Activated naive CD4-positive, alpha-beta T cell treated with anti-CD3 and anti-CD28 coated beads, Interleukin-2, amount 10 ng/mL, durations not matched to agents 7 days and 5 days (primary cell): ENCODE results near the gene BICD1.
"Not testable (repeated sequence)": the region's sequence is repeated elsewhere in the genome, so short reads cannot be mapped to it uniquely, and the experiment has no call there.

Experiments
- CTCF ChIA-PET: fragments of 350-600 bp; sonication (Branson Sonifier 250); formaldehyde crosslinking; loops from one replicate; lab custom pipeline; 2021; ENCODE audit warnings: antibody characterized with exemption; lab: Charles Lee
- DNase-seq: peaks from one replicate; pipeline ENCODE4 v3.0.0-alpha.2; 2020
- H3K27ac Mint-ChIP-seq: one replicate; pipeline ENCODE4 v1.8.0; 2021; ENCODE audit warnings: mild to moderate bottlenecking, moderate library complexity, mixed read lengths
- H3K27me3 Mint-ChIP-seq: one replicate; pipeline ENCODE4 v1.8.0; 2021; ENCODE audit warnings: mild to moderate bottlenecking, mixed read lengths
- H3K36me3 Mint-ChIP-seq: one replicate; pipeline ENCODE4 v1.8.0; 2021; ENCODE audit warnings: mixed read lengths
- H3K4me1 Mint-ChIP-seq: one replicate; pipeline ENCODE4 v1.8.0; 2021; ENCODE audit warnings: mixed read lengths
- H3K4me3 Mint-ChIP-seq: one replicate; pipeline ENCODE4 v1.8.0; 2021; ENCODE audit warnings: mild to moderate bottlenecking, moderate library complexity, mixed read lengths
- H3K9me3 Mint-ChIP-seq: one replicate; pipeline ENCODE4 v1.8.0; 2021; ENCODE audit warnings: mixed read lengths

BICD1 gene

GRCh38 chr12:32265456-32265855, 158.8 kb downstream of the BICD1 start:
- H3K27ac Mint-ChIP-seq = no peak overlapping the region
- H3K9me3 Mint-ChIP-seq = no peaks in the 10 kb centered on the region
- no peaks in the 10 kb centered on the region for H3K36me3 Mint-ChIP-seq
- no peak for DNase-seq
- H3K27me3 Mint-ChIP-seq = no peaks in the 10 kb centered on the region
- CTCF ChIA-PET = no interaction called here
- H3K4me1 Mint-ChIP-seq = peaks cover 9% of the 10 kb centered on the region
- no peak overlapping the region for H3K4me3 Mint-ChIP-seq

GRCh38 chr12:32265951-32266350, 159.3 kb downstream of the BICD1 start:
- Mint-ChIP-seq H3K4me3 (no peak overlapping the region), H3K27ac (no peak overlapping the region), H3K4me1 (peaks cover 9% of the 10 kb centered on the region), H3K9me3 (no peaks in the 10 kb centered on the region), H3K27me3 (no peaks in the 10 kb centered on the region), H3K36me3 (no peaks in the 10 kb centered on the region)
- CTCF ChIA-PET = no interaction called here
- no peak for DNase-seq

- Mint-ChIP-seq H3K4me1 (peaks cover 3% of the 10 kb centered on the region), H3K27me3 (no peaks in the 10 kb centered on the region), H3K36me3 (no peaks in the 10 kb centered on the region), H3K9me3 (no peaks in the 10 kb centered on the region), H3K4me3 (no peak overlapping the region), H3K27ac (no peak overlapping the region)
- CTCF ChIA-PET = no interaction called here
- DNase-seq = no peak
These were observed 160.1 kb downstream of the BICD1 start for GRCh38 chr12:32266756-32267155.

GRCh38 chr12:32270818-32271710, 164.4 kb downstream of the BICD1 start:
- H3K27me3 Mint-ChIP-seq = no peaks in the 10 kb centered on the region
- no peaks in the 10 kb centered on the region for H3K9me3 Mint-ChIP-seq
- H3K27ac Mint-ChIP-seq = no peak overlapping the region
- no peak overlapping the region for H3K4me3 Mint-ChIP-seq
- no peaks in the 10 kb centered on the region for H3K36me3 Mint-ChIP-seq
- CTCF ChIA-PET = no interaction called here
- peaks cover 21% of the 10 kb centered on the region for H3K4me1 Mint-ChIP-seq
- DNase-seq = no peak

GRCh38 chr12:32272465-32272864, 165.8 kb downstream of the BICD1 start:
- Mint-ChIP-seq H3K36me3 (no peaks in the 10 kb centered on the region), H3K4me3 (no peak overlapping the region), H3K27ac (peak overlapping the region; percentile 89), H3K27me3 (no peaks in the 10 kb centered on the region), H3K9me3 (no peaks in the 10 kb centered on the region), H3K4me1 (peaks cover 21% of the 10 kb centered on the region)
- CTCF ChIA-PET = no interaction called here
- no peak for DNase-seq

GRCh38 chr12:32273063-32273522, 166.4 kb downstream of the BICD1 start:
- H3K9me3 Mint-ChIP-seq = no peaks in the 10 kb centered on the region
- no peak for DNase-seq
- CTCF ChIA-PET = no interaction called here
- no peak overlapping the region for H3K4me3 Mint-ChIP-seq
- no peaks in the 10 kb centered on the region for H3K36me3 Mint-ChIP-seq
- no peaks in the 10 kb centered on the region for H3K27me3 Mint-ChIP-seq
- peaks cover 21% of the 10 kb centered on the region for H3K4me1 Mint-ChIP-seq
- peak overlapping the region; percentile 89 for H3K27ac Mint-ChIP-seq

GRCh38 chr12:32273712-32274111, 167.1 kb downstream of the BICD1 start:
- H3K27me3 Mint-ChIP-seq = no peaks in the 10 kb centered on the region
- no peaks in the 10 kb centered on the region for H3K9me3 Mint-ChIP-seq
- peak overlapping the region; percentile 17 for H3K4me3 Mint-ChIP-seq
- H3K4me1 Mint-ChIP-seq = peaks cover 21% of the 10 kb centered on the region
- DNase-seq = peak; percentile 65
- CTCF ChIA-PET = no interaction called here
- H3K27ac Mint-ChIP-seq = peak overlapping the region; percentile 89
- H3K36me3 Mint-ChIP-seq = no peaks in the 10 kb centered on the region

GRCh38 chr12:32274665-32275064, 168.0 kb downstream of the BICD1 start:
- H3K36me3 Mint-ChIP-seq = no peaks in the 10 kb centered on the region
- H3K4me3 Mint-ChIP-seq = no peak overlapping the region
- H3K27me3 Mint-ChIP-seq = no peaks in the 10 kb centered on the region
- DNase-seq = no peak
- peaks cover 21% of the 10 kb centered on the region for H3K4me1 Mint-ChIP-seq
- H3K27ac Mint-ChIP-seq = no peak overlapping the region
- CTCF ChIA-PET = no interaction called here
- H3K9me3 Mint-ChIP-seq = no peaks in the 10 kb centered on the region

- H3K27me3 Mint-ChIP-seq, DNase-seq, H3K27ac Mint-ChIP-seq, H3K9me3 Mint-ChIP-seq, H3K36me3 Mint-ChIP-seq, H3K4me3 Mint-ChIP-seq: not testable (repeated sequence)
- CTCF ChIA-PET = interaction anchor here (1.2 kb wide), 1 partner anchor 14 kb away, joined by 3 read pairs; no protein-coding TSS in a partner anchor
- peaks cover 21% of the 10 kb centered on the region for H3K4me1 Mint-ChIP-seq
These were observed 168.9 kb downstream of the BICD1 start for GRCh38 chr12:32275520-32275919.

GRCh38 chr12:32277774-32278173, 171.1 kb downstream of the BICD1 start:
- Mint-ChIP-seq H3K4me3 (no peak overlapping the region), H3K4me1 (peaks cover 13% of the 10 kb centered on the region), H3K27me3 (no peaks in the 10 kb centered on the region), H3K9me3 (no peaks in the 10 kb centered on the region), H3K27ac (no peak overlapping the region), H3K36me3 (no peaks in the 10 kb centered on the region)
- CTCF ChIA-PET = no interaction called here
- no peak for DNase-seq

GRCh38 chr12:32281098-32281497, 174.5 kb downstream of the BICD1 start:
- H3K4me3 Mint-ChIP-seq = no peak overlapping the region
- H3K9me3 Mint-ChIP-seq = no peaks in the 10 kb centered on the region
- CTCF ChIA-PET = no interaction called here
- no peaks in the 10 kb centered on the region for H3K27me3 Mint-ChIP-seq
- no peak overlapping the region for H3K27ac Mint-ChIP-seq
- H3K36me3 Mint-ChIP-seq = no peaks in the 10 kb centered on the region
- no peaks in the 10 kb centered on the region for H3K4me1 Mint-ChIP-seq
- no peak for DNase-seq

- Mint-ChIP-seq H3K4me1 (no peaks in the 10 kb centered on the region), H3K27ac (no peak overlapping the region), H3K9me3 (no peaks in the 10 kb centered on the region), H3K4me3 (no peak overlapping the region), H3K36me3 (no peaks in the 10 kb centered on the region), H3K27me3 (no peaks in the 10 kb centered on the region)
- CTCF ChIA-PET = no interaction called here
- no peak for DNase-seq
These were observed 177.9 kb downstream of the BICD1 start for GRCh38 chr12:32284561-32284960.

GRCh38 chr12:32285021-32285420, 178.4 kb downstream of the BICD1 start:
- no peak overlapping the region for H3K4me3 Mint-ChIP-seq
- H3K27me3 Mint-ChIP-seq = no peaks in the 10 kb centered on the region
- H3K4me1 Mint-ChIP-seq = no peaks in the 10 kb centered on the region
- CTCF ChIA-PET = no interaction called here
- no peaks in the 10 kb centered on the region for H3K9me3 Mint-ChIP-seq
- DNase-seq = no peak
- H3K27ac Mint-ChIP-seq = no peak overlapping the region
- H3K36me3 Mint-ChIP-seq = no peaks in the 10 kb centered on the region

GRCh38 chr12:32285489-32285888, 178.8 kb downstream of the BICD1 start:
- H3K4me1 Mint-ChIP-seq = no peaks in the 10 kb centered on the region
- H3K27ac Mint-ChIP-seq = no peak overlapping the region
- no peaks in the 10 kb centered on the region for H3K9me3 Mint-ChIP-seq
- no peaks in the 10 kb centered on the region for H3K27me3 Mint-ChIP-seq
- H3K4me3 Mint-ChIP-seq = no peak overlapping the region
- H3K36me3 Mint-ChIP-seq = no peaks in the 10 kb centered on the region
- CTCF ChIA-PET = no interaction called here
- DNase-seq = no peak

- H3K4me1 Mint-ChIP-seq = no peaks in the 10 kb centered on the region
- CTCF ChIA-PET = interaction anchor here (1.2 kb wide), 1 partner anchor 637 kb away, joined by 3 read pairs; no protein-coding TSS in a partner anchor
- no peaks in the 10 kb centered on the region for H3K36me3 Mint-ChIP-seq
- H3K4me3 Mint-ChIP-seq = no peak overlapping the region
- no peaks in the 10 kb centered on the region for H3K9me3 Mint-ChIP-seq
- no peaks in the 10 kb centered on the region for H3K27me3 Mint-ChIP-seq
- DNase-seq = no peak
- no peak overlapping the region for H3K27ac Mint-ChIP-seq
These were observed 183.8 kb downstream of the BICD1 start for GRCh38 chr12:32290411-32290810.
